ENCODE data around the gene SLC6A2.

The SLC6A2 gene

GRCh38 chr16:55622272-55622671, 33.5 kb upstream of the SLC6A2 start:
- no peak for TF ChIP-seq CREB1 (IDR thresholded peaks at IDR 0.05; ENCODE audit: low read depth)
- TF ChIP-seq TCF12 (IDR thresholded peaks at IDR 0.05; ENCODE audit: low read depth), result no peak
- TF ChIP-seq REST (IDR thresholded peaks at IDR 0.05; ENCODE audit: low read depth), result no peak
- TF ChIP-seq CEBPB (IDR thresholded peaks at IDR 0.05), result no peak
- TF ChIP-seq FOXM1 (IDR thresholded peaks at IDR 0.05; ENCODE audit: borderline replicate concordance, low read depth), result no peak
- no peak for TF ChIP-seq NFIC (IDR thresholded peaks at IDR 0.05)
- TF ChIP-seq TAF1 (IDR thresholded peaks at IDR 0.05; ENCODE audit: low read depth), result no peak
- no peak for TF ChIP-seq ZBTB7A (IDR thresholded peaks at IDR 0.05; ENCODE audit: low read depth)
- TF ChIP-seq YY1 (IDR thresholded peaks at IDR 0.05; ENCODE audit: low read depth), result no peak
- no peak for TF ChIP-seq RAD21 (IDR thresholded peaks at IDR 0.05; ENCODE audit: low read depth)
- TF ChIP-seq EP300 (IDR thresholded peaks at IDR 0.05; ENCODE audit: borderline replicate concordance), result no peak
- no peak for TF ChIP-seq TEAD4 (IDR thresholded peaks at IDR 0.05)
- no peak for TF ChIP-seq EGR1 (IDR thresholded peaks at IDR 0.05)
- TF ChIP-seq, protein P1, sequence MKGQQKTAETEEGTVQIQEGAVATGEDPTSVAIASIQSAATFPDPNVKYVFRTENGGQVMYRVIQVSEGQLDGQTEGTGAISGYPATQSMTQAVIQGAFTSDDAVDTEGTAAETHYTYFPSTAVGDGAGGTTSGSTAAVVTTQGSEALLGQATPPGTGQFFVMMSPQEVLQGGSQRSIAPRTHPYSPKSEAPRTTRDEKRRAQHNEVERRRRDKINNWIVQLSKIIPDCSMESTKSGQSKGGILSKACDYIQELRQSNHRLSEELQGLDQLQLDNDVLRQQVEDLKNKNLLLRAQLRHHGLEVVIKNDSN (IDR thresholded peaks at IDR 0.05), result no peak
- no peak for TF ChIP-seq MAX (IDR thresholded peaks at IDR 0.05)

DNA sequence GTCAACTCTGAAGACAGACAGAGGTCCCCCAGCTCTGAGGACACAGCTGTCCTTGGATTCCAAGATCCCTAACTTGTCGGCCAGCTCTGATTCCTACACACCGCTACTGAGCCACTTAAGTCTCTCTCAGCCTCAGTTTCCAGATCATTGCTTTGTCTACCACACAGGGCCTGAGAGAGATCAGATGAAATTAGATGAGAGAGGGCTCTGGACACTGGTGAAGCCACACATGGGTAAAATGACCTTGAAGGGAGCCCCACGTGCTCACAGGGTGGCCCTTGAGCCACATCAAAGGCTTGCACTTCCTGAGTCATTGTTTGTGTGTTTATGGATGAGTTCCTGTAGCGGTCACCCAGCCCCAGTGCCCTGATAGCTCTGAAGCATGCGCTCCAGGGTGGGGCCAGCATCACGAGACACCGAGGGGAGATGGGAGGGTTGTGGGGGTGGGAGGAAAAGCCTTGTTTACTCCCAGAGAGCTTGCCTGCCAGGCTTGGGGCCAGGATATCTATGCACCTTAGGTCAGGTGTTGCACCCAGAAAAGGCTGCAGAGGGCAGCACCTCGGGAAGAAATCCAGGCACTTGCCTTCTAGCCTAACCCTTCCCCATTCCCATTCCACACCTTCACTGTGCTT, 32.7 kb upstream of the SLC6A2 start:
- TF ChIP-seq EP300 (IDR thresholded peaks at IDR 0.05; ENCODE audit: borderline replicate concordance) (no peak), REST (IDR thresholded peaks at IDR 0.05; ENCODE audit: low read depth) (no peak), RAD21 (IDR thresholded peaks at IDR 0.05; ENCODE audit: low read depth) (no peak), CREB1 (IDR thresholded peaks at IDR 0.05; ENCODE audit: low read depth) (no peak), MAX (IDR thresholded peaks at IDR 0.05) (no peak)
- TF ChIP-seq, protein P1 (IDR thresholded peaks at IDR 0.05), result no peak

DNA sequence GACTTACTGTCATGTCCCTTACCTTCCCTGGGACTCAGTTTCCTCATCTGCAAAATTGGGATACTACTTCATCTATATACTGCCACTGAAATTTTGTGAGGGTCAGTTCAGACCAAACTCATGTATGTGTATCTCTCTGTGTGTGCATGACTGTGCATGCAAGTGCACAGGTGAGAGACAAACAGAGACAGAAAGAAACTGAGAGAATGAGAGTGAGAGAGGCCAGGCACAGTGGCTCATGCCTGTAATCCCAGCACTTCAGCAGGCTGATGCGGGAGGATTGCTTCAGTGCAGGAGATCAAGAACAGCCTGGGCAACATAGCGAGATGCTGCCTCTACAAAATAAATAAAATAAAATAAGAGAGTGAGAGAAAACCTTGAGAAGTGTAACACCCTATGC, 32.1 kb upstream of the SLC6A2 start:
- TF ChIP-seq YY1 (IDR thresholded peaks at IDR 0.05; ENCODE audit: low read depth) (no peak), MAX (IDR thresholded peaks at IDR 0.05) (no peak), RAD21 (IDR thresholded peaks at IDR 0.05; ENCODE audit: low read depth) (no peak)

GRCh38 chr16:55624696-55625095, 31.1 kb upstream of the SLC6A2 start:
- no peak for TF ChIP-seq MAX (IDR thresholded peaks at IDR 0.05)
- no peak for TF ChIP-seq REST (IDR thresholded peaks at IDR 0.05; ENCODE audit: low read depth)
- no peak for TF ChIP-seq TCF12 (IDR thresholded peaks at IDR 0.05; ENCODE audit: low read depth)
- TF ChIP-seq, protein P1 (IDR thresholded peaks at IDR 0.05), result no peak
- TF ChIP-seq ZBTB7A (IDR thresholded peaks at IDR 0.05; ENCODE audit: low read depth), result no peak
- TF ChIP-seq EP300 (IDR thresholded peaks at IDR 0.05; ENCODE audit: borderline replicate concordance), result no peak
- TF ChIP-seq CEBPB (IDR thresholded peaks at IDR 0.05), result no peak
- TF ChIP-seq RAD21 (IDR thresholded peaks at IDR 0.05; ENCODE audit: low read depth), result no peak
- no peak for TF ChIP-seq CREB1 (IDR thresholded peaks at IDR 0.05; ENCODE audit: low read depth)
- TF ChIP-seq TAF1 (IDR thresholded peaks at IDR 0.05; ENCODE audit: low read depth), result no peak
- TF ChIP-seq EGR1 (IDR thresholded peaks at IDR 0.05), result no peak
- TF ChIP-seq FOXM1 (IDR thresholded peaks at IDR 0.05; ENCODE audit: borderline replicate concordance, low read depth), result no peak
- TF ChIP-seq NFIC (IDR thresholded peaks at IDR 0.05), result no peak
- no peak for TF ChIP-seq TEAD4 (IDR thresholded peaks at IDR 0.05)
- TF ChIP-seq YY1 (IDR thresholded peaks at IDR 0.05; ENCODE audit: low read depth), result no peak
